ENCODE data around the gene EHD1.

DNA sequence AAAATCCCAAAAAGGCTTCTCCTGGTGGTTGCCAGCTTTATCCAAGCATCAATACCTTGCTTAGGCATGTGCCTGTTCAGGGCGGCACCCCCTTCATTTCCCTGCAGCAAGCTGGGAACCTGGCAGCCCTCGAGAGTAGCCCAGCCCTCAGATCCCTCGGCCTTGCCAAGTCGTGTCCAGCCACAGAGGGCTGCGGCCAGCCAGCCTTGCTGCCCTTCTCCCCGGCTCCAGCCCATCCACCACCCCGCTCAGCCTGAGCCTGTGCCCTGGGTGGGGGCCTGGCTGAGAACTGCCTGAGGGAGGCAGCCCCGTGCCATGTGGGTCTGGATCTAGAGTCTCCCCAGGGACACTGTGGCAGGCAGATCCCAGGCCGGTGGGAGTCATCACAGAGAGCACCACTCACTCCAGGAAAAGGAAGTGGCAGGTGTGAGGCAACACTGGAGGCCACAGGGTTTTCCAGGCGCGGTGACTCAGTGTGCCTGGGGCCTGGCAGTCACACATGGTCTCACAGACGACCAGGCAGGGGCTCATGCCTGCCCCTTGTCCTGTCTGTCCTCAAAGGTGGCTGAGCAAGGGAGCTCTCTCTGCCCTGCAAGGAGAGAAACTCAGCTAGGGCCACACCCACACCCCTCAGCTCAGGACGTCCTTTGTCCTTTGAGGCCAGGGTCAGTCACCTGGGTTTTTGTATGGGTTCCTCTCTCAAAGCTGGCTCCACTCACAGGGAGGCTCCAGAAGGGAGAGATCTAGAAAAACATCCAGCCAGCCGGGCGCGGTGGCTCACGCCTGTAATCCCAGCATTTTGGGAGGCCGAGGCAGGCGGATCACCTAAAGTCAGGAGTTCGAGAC lies 21.8 kb downstream of the EHD1 start:
- TF ChIP-seq EP300 (IDR thresholded peaks at IDR 0.05; ENCODE audit: low read depth) (no peak), POLR2AphosphoS5 (IDR thresholded peaks at IDR 0.05) (peak in 2 of 3 donors; percentile 35 to 61), POLR2A (IDR thresholded peaks at IDR 0.05) (no peak)
- TF ChIP-seq, protein P1, sequence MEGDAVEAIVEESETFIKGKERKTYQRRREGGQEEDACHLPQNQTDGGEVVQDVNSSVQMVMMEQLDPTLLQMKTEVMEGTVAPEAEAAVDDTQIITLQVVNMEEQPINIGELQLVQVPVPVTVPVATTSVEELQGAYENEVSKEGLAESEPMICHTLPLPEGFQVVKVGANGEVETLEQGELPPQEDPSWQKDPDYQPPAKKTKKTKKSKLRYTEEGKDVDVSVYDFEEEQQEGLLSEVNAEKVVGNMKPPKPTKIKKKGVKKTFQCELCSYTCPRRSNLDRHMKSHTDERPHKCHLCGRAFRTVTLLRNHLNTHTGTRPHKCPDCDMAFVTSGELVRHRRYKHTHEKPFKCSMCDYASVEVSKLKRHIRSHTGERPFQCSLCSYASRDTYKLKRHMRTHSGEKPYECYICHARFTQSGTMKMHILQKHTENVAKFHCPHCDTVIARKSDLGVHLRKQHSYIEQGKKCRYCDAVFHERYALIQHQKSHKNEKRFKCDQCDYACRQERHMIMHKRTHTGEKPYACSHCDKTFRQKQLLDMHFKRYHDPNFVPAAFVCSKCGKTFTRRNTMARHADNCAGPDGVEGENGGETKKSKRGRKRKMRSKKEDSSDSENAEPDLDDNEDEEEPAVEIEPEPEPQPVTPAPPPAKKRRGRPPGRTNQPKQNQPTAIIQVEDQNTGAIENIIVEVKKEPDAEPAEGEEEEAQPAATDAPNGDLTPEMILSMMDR (IDR thresholded peaks at IDR 0.05): no peak
